K562 (cell line): ENCODE data around the gene GCDH. TPM values are rescaled to one million over a fixed set of nuclear protein-coding genes. Genes with fewer than 3 reads are reported as not detected.

Experiments
- ZBTB8A ChIP-seq: fragments of 450-650 bp; IDR thresholded peaks from 2 replicates; pipeline ENCODE4 v1.6.1; 2018; ENCODE audit warnings: mild to moderate bottlenecking, moderate library complexity; ENCODE audit not compliant: partially characterized antibody
- ZFX ChIP-seq: sonication (generic); formaldehyde crosslinking; IDR thresholded peaks from 2 replicates; pipeline ENCODE4 v1.8.0; 2022; ENCODE audit warnings: mild to moderate bottlenecking, missing genetic modification reagents, moderate library complexity
- polyA plus RNA-seq, 8 experiments: library from polyadenylated mRNA; depleted of rRNA in 4 of 8; stranded (reverse) in 5 of 8; unstranded in 3 of 8; fragments of >200 nt; fragmentation: Nextera tagmentation in 2 of 8; fragmentation: Illumina TruSeq in 1 of 8; extraction: Ambion mirVana in 2 of 8; extraction: Trizol in 1 of 8; gene quantifications; 2 replicates each; pipeline versions ENCODE4 v1.2.1 to v1.2.3, GENCODE V29; 2011 to 2014; ENCODE audit warnings: inconsistent platforms in 1 of 8, missing spikeins in 1 of 8
- total RNA-seq, 7 experiments: library from RNA; depleted of rRNA in 6 of 7; stranded (reverse); fragments of >200 nt in 6 of 7; fragmentation: Illumina TruSeq in 2 of 7; extraction: Trizol in 2 of 7; gene quantifications; 2 replicates each; pipeline versions ENCODE4 v1.2.1 to v1.2.3, GENCODE V29; 2011 to 2021; ENCODE audit warnings: low replicate concordance in 1 of 7
- TF ChIP-seq, protein P1 (sequence below), 2 experiments: fragments of 450-650 bp in 1 of 2; sonication (generic) in 1 of 2; formaldehyde crosslinking in 1 of 2; IDR thresholded peaks in 1 of 2; conservative IDR thresholded peaks in 1 of 2; 2 replicates each; pipeline versions ENCODE4 v1.6.1 to v1.8.1; 2016 to 2023; ENCODE audit warnings: mild to moderate bottlenecking in 2 of 2, moderate library complexity in 2 of 2, inconsistent platforms in 1 of 2, missing genetic modification reagents in 1 of 2
- TF ChIP-seq, protein P2 (sequence below), 2 experiments: fragments of 450-650 bp in 1 of 2; sonication (generic) in 1 of 2; formaldehyde crosslinking in 1 of 2; IDR thresholded peaks; 2 replicates each; pipeline versions ENCODE4 v1.7.1 to v1.9.0; 2016 to 2022; ENCODE audit warnings: inconsistent platforms in 1 of 2, mild to moderate bottlenecking in 1 of 2, missing genetic modification reagents in 1 of 2
- TF ChIP-seq, protein P3 (sequence below): fragments of 250-450 bp; sonication (Bioruptor Pico); IDR thresholded peaks from 2 replicates; pipeline ENCODE4 v1.8.0; 2022; ENCODE audit warnings: moderate library complexity, mild to moderate bottlenecking, inconsistent platforms
- TF ChIP-seq, protein P4 (sequence below): fragments of 450-650 bp; IDR thresholded peaks from 2 replicates; pipeline ENCODE4 v1.6.1; 2016
- TF ChIP-seq, protein P5 (sequence below): IDR thresholded peaks from 3 replicates; pipeline ENCODE4 v1.6.1; 2011; ENCODE audit warnings: borderline replicate concordance, mild to moderate bottlenecking, moderate library complexity; ENCODE audit not compliant: insufficient read length; ENCODE audit errors: extremely low read depth
- TF ChIP-seq, protein P6 (sequence below): fragments of 250-450 bp; sonication (Bioruptor Pico); IDR thresholded peaks from 2 replicates; pipeline ENCODE4 v1.8.0; 2021; ENCODE audit warnings: moderate library complexity, mild to moderate bottlenecking, inconsistent platforms

Gene GCDH
- total and polyA plus RNA-seq, 9 of the 15 experiments (the other 6 are each of a cell fraction or from before 2014, with no cell fraction given): 2.9 to 50.8 (median 19.1) TPM

DNA sequence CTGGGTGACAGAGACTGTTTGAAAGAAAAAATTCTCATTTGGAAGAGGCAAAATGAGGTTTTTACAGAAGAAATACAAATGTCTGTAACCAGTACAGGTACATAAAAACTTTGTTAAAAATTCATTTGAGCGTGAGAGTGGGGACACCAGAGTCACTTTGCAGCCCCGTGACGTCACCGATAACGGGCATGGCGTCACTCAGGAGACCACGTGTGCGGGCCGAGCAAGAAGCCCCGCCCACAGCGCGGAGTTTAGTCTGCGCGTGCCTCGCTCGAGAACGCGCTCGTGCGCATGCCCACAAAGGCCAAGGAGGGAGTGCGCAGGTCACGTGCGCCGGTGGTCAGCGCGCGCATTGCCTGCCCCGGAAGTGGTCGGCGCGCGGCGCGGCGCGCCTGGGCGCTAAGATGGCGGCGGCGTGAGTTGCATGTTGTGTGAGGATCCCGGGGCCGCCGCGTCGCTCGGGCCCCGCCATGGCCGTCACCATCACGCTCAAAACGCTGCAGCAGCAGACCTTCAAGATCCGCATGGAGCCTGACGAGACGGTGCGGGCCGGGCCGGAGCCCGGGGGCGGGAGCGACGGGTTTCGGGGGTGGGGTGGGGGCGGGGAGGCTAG, 54.6 kb downstream of the GCDH start, which contains the start of gene RAD23A (continued):
- TF ChIP-seq, protein P1, sequence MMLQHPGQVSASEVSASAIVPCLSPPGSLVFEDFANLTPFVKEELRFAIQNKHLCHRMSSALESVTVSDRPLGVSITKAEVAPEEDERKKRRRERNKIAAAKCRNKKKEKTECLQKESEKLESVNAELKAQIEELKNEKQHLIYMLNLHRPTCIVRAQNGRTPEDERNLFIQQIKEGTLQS (IDR thresholded peaks at IDR 0.05): peak; percentile 99
- TF ChIP-seq, protein P1 (CRISPR knock-in tag; conservative IDR thresholded peaks at IDR 0.05): 0 out of 2 replicates have a peak, but pooled peaks have one; percentile 53
- TF ChIP-seq, protein P2, sequence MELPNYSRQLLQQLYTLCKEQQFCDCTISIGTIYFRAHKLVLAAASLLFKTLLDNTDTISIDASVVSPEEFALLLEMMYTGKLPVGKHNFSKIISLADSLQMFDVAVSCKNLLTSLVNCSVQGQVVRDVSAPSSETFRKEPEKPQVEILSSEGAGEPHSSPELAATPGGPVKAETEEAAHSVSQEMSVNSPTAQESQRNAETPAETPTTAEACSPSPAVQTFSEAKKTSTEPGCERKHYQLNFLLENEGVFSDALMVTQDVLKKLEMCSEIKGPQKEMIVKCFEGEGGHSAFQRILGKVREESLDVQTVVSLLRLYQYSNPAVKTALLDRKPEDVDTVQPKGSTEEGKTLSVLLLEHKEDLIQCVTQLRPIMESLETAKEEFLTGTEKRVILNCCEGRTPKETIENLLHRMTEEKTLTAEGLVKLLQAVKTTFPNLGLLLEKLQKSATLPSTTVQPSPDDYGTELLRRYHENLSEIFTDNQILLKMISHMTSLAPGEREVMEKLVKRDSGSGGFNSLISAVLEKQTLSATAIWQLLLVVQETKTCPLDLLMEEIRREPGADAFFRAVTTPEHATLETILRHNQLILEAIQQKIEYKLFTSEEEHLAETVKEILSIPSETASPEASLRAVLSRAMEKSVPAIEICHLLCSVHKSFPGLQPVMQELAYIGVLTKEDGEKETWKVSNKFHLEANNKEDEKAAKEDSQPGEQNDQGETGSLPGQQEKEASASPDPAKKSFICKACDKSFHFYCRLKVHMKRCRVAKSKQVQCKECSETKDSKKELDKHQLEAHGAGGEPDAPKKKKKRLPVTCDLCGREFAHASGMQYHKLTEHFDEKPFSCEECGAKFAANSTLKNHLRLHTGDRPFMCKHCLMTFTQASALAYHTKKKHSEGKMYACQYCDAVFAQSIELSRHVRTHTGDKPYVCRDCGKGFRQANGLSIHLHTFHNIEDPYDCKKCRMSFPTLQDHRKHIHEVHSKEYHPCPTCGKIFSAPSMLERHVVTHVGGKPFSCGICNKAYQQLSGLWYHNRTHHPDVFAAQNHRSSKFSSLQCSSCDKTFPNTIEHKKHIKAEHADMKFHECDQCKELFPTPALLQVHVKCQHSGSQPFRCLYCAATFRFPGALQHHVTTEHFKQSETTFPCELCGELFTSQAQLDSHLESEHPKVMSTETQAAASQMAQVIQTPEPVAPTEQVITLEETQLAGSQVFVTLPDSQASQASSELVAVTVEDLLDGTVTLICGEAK (IDR thresholded peaks at IDR 0.05): peak; percentile 86
- TF ChIP-seq, protein P2 (CRISPR knock-in tag; IDR thresholded peaks at IDR 0.05): no peak
- TF ChIP-seq, protein P3, sequence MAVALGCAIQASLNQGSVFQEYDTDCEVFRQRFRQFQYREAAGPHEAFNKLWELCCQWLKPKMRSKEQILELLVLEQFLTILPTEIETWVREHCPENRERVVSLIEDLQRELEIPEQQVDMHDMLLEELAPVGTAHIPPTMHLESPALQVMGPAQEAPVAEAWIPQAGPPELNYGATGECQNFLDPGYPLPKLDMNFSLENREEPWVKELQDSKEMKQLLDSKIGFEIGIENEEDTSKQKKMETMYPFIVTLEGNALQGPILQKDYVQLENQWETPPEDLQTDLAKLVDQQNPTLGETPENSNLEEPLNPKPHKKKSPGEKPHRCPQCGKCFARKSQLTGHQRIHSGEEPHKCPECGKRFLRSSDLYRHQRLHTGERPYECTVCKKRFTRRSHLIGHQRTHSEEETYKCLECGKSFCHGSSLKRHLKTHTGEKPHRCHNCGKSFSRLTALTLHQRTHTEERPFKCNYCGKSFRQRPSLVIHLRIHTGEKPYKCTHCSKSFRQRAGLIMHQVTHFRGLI (CRISPR knock-in tag): no peak
- TF ChIP-seq ZBTB8A (no peak), ZFX (CRISPR knock-in tag) (peak; percentile 78)
- TF ChIP-seq, protein P4, sequence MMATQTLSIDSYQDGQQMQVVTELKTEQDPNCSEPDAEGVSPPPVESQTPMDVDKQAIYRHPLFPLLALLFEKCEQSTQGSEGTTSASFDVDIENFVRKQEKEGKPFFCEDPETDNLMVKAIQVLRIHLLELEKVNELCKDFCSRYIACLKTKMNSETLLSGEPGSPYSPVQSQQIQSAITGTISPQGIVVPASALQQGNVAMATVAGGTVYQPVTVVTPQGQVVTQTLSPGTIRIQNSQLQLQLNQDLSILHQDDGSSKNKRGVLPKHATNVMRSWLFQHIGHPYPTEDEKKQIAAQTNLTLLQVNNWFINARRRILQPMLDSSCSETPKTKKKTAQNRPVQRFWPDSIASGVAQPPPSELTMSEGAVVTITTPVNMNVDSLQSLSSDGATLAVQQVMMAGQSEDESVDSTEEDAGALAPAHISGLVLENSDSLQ: peak; percentile 79
- TF ChIP-seq, protein P5, sequence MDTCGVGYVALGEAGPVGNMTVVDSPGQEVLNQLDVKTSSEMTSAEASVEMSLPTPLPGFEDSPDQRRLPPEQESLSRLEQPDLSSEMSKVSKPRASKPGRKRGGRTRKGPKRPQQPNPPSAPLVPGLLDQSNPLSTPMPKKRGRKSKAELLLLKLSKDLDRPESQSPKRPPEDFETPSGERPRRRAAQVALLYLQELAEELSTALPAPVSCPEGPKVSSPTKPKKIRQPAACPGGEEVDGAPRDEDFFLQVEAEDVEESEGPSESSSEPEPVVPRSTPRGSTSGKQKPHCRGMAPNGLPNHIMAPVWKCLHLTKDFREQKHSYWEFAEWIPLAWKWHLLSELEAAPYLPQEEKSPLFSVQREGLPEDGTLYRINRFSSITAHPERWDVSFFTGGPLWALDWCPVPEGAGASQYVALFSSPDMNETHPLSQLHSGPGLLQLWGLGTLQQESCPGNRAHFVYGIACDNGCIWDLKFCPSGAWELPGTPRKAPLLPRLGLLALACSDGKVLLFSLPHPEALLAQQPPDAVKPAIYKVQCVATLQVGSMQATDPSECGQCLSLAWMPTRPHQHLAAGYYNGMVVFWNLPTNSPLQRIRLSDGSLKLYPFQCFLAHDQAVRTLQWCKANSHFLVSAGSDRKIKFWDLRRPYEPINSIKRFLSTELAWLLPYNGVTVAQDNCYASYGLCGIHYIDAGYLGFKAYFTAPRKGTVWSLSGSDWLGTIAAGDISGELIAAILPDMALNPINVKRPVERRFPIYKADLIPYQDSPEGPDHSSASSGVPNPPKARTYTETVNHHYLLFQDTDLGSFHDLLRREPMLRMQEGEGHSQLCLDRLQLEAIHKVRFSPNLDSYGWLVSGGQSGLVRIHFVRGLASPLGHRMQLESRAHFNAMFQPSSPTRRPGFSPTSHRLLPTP: no peak
- TF ChIP-seq, protein P6, sequence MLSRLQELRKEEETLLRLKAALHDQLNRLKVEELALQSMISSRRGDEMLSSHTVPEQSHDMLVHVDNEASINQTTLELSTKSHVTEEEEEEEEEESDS (CRISPR knock-in tag): no peak
